CD4-positive, alpha-beta T cell (primary cell): Measurements from ENCODE around the gene MMS19. TPM values are rescaled to one million over a fixed set of nuclear protein-coding genes. Genes with fewer than 3 reads are reported as not detected.

Experiments
- ATAC-seq: fragments of 200-7000 bp; cut with Tn5 transposase; one replicate; pipeline ENCODE4 v1.10.0; 2022; ENCODE audit warnings: mild to moderate bottlenecking; ENCODE audit not compliant: poor library complexity
- CTCF ChIA-PET: fragments of 350-600 bp; sonication (Branson Sonifier 250); formaldehyde crosslinking; loops from one replicate; lab custom pipeline; 2021; ENCODE audit warnings: antibody characterized with exemption, inconsistent platforms; lab: Charles Lee
- POLR2A ChIA-PET: fragments of 350-600 bp; sonication (Branson Sonifier 250); formaldehyde crosslinking; loops from one replicate; lab custom pipeline; 2021; ENCODE audit warnings: antibody characterized with exemption, inconsistent platforms; lab: Charles Lee
- DNase-seq, 14 experiments: peaks; one replicate each; pipeline ENCODE4 v3.0.0-alpha.2; 2013 to 2020; ENCODE audit warnings: mixed read lengths in 2 of 14
- H3K27ac ChIP-seq, 2 donors: one replicate each; pipeline versions ENCODE4 v1.5.1 to v1.7.0; 2013; ENCODE audit warnings: low read length in 2 of 2, low read depth in 1 of 2, mild to moderate bottlenecking in 1 of 2
- H3K27me3 ChIP-seq, 2 experiments: 1 replicate in 1 of 2; 2 replicates in 1 of 2; pipeline versions ENCODE4 v1.6.1 to v1.7.0; 2013; ENCODE audit warnings: low read length in 2 of 2, control low read depth in 1 of 2, mild to moderate bottlenecking in 1 of 2, moderate library complexity in 1 of 2; ENCODE audit not compliant: insufficient read depth in 2 of 2, control insufficient read depth in 1 of 2
- H3K36me3 ChIP-seq: one replicate; pipeline ENCODE4 v1.6.1; 2013; ENCODE audit warnings: low read length, control low read depth; ENCODE audit not compliant: insufficient read depth
- H3K4me1 ChIP-seq: one replicate; pipeline ENCODE4 v1.6.1; 2013; ENCODE audit warnings: low read length, control low read depth; ENCODE audit not compliant: insufficient read depth
- H3K4me3 ChIP-seq: one replicate; pipeline ENCODE4 v1.5.1; 2013; ENCODE audit warnings: mild to moderate bottlenecking, low read length, moderate library complexity
- H3K9me3 ChIP-seq, 2 experiments: 1 replicate in 1 of 2; 2 replicates in 1 of 2; pipeline versions ENCODE4 v1.6.1 to v1.7.0; 2013; ENCODE audit warnings: low read length in 2 of 2, mild to moderate bottlenecking in 2 of 2, control low read depth in 1 of 2, moderate library complexity in 1 of 2; ENCODE audit not compliant: control insufficient read depth in 1 of 2, insufficient read depth in 1 of 2
- H3K27ac Mint-ChIP-seq: one replicate; pipeline ENCODE4 v1.8.0; 2020; ENCODE audit warnings: mixed read lengths
- H3K27me3 Mint-ChIP-seq: one replicate; pipeline ENCODE4 v1.8.0; 2021; ENCODE audit warnings: mixed read lengths
- H3K36me3 Mint-ChIP-seq: one replicate; pipeline ENCODE4 v1.8.0; 2021; ENCODE audit warnings: low read depth, mixed read lengths
- H3K4me1 Mint-ChIP-seq: one replicate; pipeline ENCODE4 v1.8.0; 2021; ENCODE audit warnings: low read depth, mixed read lengths
- H3K4me3 Mint-ChIP-seq: one replicate; pipeline ENCODE4 v1.8.0; 2020; ENCODE audit warnings: mild to moderate bottlenecking, mixed read lengths
- H3K9me3 Mint-ChIP-seq: one replicate; pipeline ENCODE4 v1.8.0; 2020; ENCODE audit warnings: mixed read lengths
- intact Hi-C, 2 experiments: fragments of 100-400 bp; cut with DNase I in 1 of 2; cut with micrococcal nuclease in 1 of 2; formaldehyde crosslinking; loops; one replicate each; pipeline versions ENCODE4 v1.15.1 to v1.9.0; 2023 to 2025; cut with DNase I, micrococcal nuclease
- total RNA-seq, 174 experiments: library from RNA in 2 of 174; stranded (reverse) in 2 of 174; gene quantifications; one replicate each; pipeline ENCODE4 v1.2.3 and lab custom pipeline; 2021 to 2026
- TF ChIP-seq, protein P1 (sequence below): fragments of 200-600 bp; IDR thresholded peaks from one replicate; pipeline ENCODE4 v1.8.0; 2022; ENCODE audit warnings: antibody characterized with exemption, mild to moderate bottlenecking

The MMS19 gene
- total RNA-seq, 2 experiments from 2014 or later = 58.4 to 65.7 TPM

GRCh38 chr10:97498841-97499560 is 779 bp upstream of the MMS19 start, which contains the start of gene UBTD1:
UBTD1 (plus strand) TSS chr10:97498924; CDS start chr10:97499204, 280 bp downstream.
- H3K9me3 ChIP-seq = no peaks in the 10 kb centered on the region
- TF ChIP-seq, protein P1, sequence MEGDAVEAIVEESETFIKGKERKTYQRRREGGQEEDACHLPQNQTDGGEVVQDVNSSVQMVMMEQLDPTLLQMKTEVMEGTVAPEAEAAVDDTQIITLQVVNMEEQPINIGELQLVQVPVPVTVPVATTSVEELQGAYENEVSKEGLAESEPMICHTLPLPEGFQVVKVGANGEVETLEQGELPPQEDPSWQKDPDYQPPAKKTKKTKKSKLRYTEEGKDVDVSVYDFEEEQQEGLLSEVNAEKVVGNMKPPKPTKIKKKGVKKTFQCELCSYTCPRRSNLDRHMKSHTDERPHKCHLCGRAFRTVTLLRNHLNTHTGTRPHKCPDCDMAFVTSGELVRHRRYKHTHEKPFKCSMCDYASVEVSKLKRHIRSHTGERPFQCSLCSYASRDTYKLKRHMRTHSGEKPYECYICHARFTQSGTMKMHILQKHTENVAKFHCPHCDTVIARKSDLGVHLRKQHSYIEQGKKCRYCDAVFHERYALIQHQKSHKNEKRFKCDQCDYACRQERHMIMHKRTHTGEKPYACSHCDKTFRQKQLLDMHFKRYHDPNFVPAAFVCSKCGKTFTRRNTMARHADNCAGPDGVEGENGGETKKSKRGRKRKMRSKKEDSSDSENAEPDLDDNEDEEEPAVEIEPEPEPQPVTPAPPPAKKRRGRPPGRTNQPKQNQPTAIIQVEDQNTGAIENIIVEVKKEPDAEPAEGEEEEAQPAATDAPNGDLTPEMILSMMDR = no peak
- ChIA-PET CTCF (interaction anchor here (1.2 kb wide), 1 partner anchor 98 kb away, joined by 3 read pairs; the partner anchor contains the start of gene RRP12), POLR2A (interaction anchor here (1.0 to 1.5 kb wide), 10 partner anchors 9 to 238 kb away, joined by 3 to 5 read pairs (median 3); partner anchors contain the start of genes AVPI1, RRP12 and ZFYVE27)
- Mint-ChIP-seq H3K4me3 (peak within 1 kb of the TSS; percentile 99), H3K36me3 (peaks cover 22% of the 10 kb centered on the region), H3K27me3 (peaks cover 15% of the 10 kb centered on the region), H3K4me1 (peaks cover 45% of the 10 kb centered on the region), H3K9me3 (no peaks in the 10 kb centered on the region), H3K27ac (peak within 1 kb of the TSS; percentile 91)
- peaks cover 41% of the 10 kb centered on the region for H3K4me1 ChIP-seq
- ATAC-seq (no peak), DNase-seq (peak in 13 of 14 experiments; percentile 2 to 66 (median 22))
- H3K36me3 ChIP-seq = no peaks in the 10 kb centered on the region
- intact Hi-C loops = loop anchor here (1.0 to 10.0 kb wide), 11 partner anchors 54 to 1926 kb away; partner anchors contain the start of genes ARHGAP19 (in 1 of the 2), LCOR (in 1 of the 2), MORN4 (in 1 of the 2) and PI4K2A (in 1 of the 2)
- H3K4me3 ChIP-seq = peak within 1 kb of the TSS; percentile 91
- H3K27ac ChIP-seq = peak within 1 kb of the TSS; percentile 75 to 83
- H3K27me3 ChIP-seq = peaks cover 0 to 5% of the 10 kb centered on the region in 2 experiments

GRCh38 chr10:97497572-97498075 is 598 bp downstream of the MMS19 start:
- H3K9me3 Mint-ChIP-seq = no peaks in the 10 kb centered on the region
- H3K4me3 Mint-ChIP-seq = peak overlapping the region; percentile 99
- H3K9me3 ChIP-seq = no peaks in the 10 kb centered on the region
- peaks cover 43% of the 10 kb centered on the region for H3K4me1 ChIP-seq
- peak overlapping the region; percentile 91 for H3K27ac Mint-ChIP-seq
- POLR2A ChIA-PET = no interaction called here
- TF ChIP-seq, protein P1 = no peak
- ATAC-seq (no peak), DNase-seq (peak; percentile 40 to 81 (median 54))
- peaks cover 5% of the 10 kb centered on the region for H3K36me3 ChIP-seq
- intact Hi-C loops = loop anchor here (1.0 to 10.0 kb wide), 11 partner anchors 53 to 1927 kb away; partner anchors contain the start of genes ARHGAP19 (in 1 of the 2), LCOR (in 1 of the 2), MORN4 (in 1 of the 2) and PI4K2A (in 1 of the 2)
- no peaks in the 10 kb centered on the region for H3K27me3 ChIP-seq
- H3K4me3 ChIP-seq = peak overlapping the region; percentile 91
- CTCF ChIA-PET = interaction anchor here (0.7 kb wide), 1 partner anchor 51 kb away, joined by 3 read pairs; no protein-coding TSS in a partner anchor
- H3K36me3 Mint-ChIP-seq = peaks cover 30% of the 10 kb centered on the region
- H3K27me3 Mint-ChIP-seq = peaks cover 15% of the 10 kb centered on the region
- peak overlapping the region; percentile 75 to 83 for H3K27ac ChIP-seq
- peaks cover 52% of the 10 kb centered on the region for H3K4me1 Mint-ChIP-seq

DNA sequence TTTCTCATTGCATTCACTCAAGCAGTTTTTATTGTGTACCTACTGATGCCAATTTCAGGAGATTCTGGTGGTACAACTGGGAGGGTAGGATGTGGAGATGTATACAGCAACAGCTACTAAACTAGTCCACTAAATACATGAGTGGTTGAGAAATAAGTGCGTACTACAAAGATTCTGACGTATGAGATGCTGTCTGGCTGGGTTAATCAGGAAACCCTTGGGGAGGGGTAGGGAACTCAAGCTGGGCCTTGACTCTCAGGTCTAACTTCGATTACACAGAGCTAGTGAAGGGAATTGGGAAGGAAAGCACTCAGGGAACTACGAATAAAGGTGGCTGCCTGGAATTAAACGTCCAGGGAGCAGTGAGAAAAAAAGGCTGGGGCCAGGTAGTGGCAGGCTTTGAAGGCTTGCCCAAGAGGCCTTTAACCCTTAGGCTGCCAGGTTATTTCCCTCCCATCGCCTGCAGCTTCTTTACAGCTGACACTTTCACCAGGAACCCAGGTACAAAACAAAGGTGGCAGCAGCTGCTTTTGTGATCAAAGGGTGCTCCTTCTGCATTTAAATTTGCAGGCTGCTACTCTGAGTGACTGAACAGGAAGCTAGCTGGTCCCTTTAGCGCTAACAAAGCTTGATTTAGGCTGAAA is 3.2 kb downstream of the MMS19 start:
- H3K4me1 Mint-ChIP-seq = peaks cover 53% of the 10 kb centered on the region
- ATAC-seq = peak; percentile 35
- ChIA-PET CTCF (interaction anchor here (0.7 to 1.3 kb wide), 2 partner anchors 27 to 31 kb away, joined by 3 read pairs; no protein-coding TSS in a partner anchor), POLR2A (interaction anchor here (1.1 kb wide), 1 partner anchor 11 kb away, joined by 3 read pairs; no protein-coding TSS in a partner anchor)
- peak overlapping the region; percentile 24 to 50 for H3K27ac ChIP-seq
- no peaks in the 10 kb centered on the region for H3K27me3 ChIP-seq
- H3K36me3 ChIP-seq = peaks cover 5% of the 10 kb centered on the region
- H3K9me3 Mint-ChIP-seq = no peaks in the 10 kb centered on the region
- H3K4me3 ChIP-seq = no peak overlapping the region
- H3K4me1 ChIP-seq = peaks cover 43% of the 10 kb centered on the region
- H3K9me3 ChIP-seq = no peaks in the 10 kb centered on the region
- peak in 7 of 14 experiments; percentile 13 to 73 (median 40) for DNase-seq
- intact Hi-C loops = loop anchor here (1.0 to 10.0 kb wide), 8 partner anchors 32 to 1930 kb away; partner anchors contain the start of genes LCOR (in 1 of the 2), PGAM1 (in 1 of the 2), RRP12 (in 1 of the 2) and ZFYVE27 (in 1 of the 2)
- peak overlapping the region; percentile 91 for H3K27ac Mint-ChIP-seq
- H3K4me3 Mint-ChIP-seq = peak overlapping the region; percentile 76
- peaks cover 3% of the 10 kb centered on the region for H3K27me3 Mint-ChIP-seq
- TF ChIP-seq, protein P1 = no peak
- peaks cover 35% of the 10 kb centered on the region for H3K36me3 Mint-ChIP-seq
